GM23338 (cell line): ENCODE results near the gene NT5DC3.

Experiments used
- CTCF ChIP-seq, 2 experiments: fragments of 200-600 bp in 1 of 2; sonication (generic) in 1 of 2; conservative IDR thresholded peaks; 2 replicates each; pipeline versions ENCODE4 v1.5.1 to v1.6.1; 2016 to 2017; ENCODE audit warnings: antibody characterized with exemption in 2 of 2, low read depth in 2 of 2, mild to moderate bottlenecking in 2 of 2, moderate library complexity in 1 of 2
- EZH2 ChIP-seq: fragments of 200-600 bp; sonication (generic); IDR thresholded peaks from one replicate; pipeline ENCODE4 v1.8.0; 2017; ENCODE audit warnings: antibody characterized with exemption, mild to moderate bottlenecking, low read depth; ENCODE audit not compliant: unreplicated experiment
- EZH2phosphoT487 ChIP-seq: fragments of 200-600 bp; sonication (generic); IDR thresholded peaks from one replicate; pipeline ENCODE4 v1.8.1; 2018; ENCODE audit warnings: antibody characterized with exemption; ENCODE audit not compliant: unreplicated experiment
- REST ChIP-seq: IDR thresholded peaks from one replicate; pipeline ENCODE4 v1.6.1; 2018; ENCODE audit warnings: antibody characterized with exemption; ENCODE audit not compliant: unreplicated experiment

GRCh38 chr12:103768467-103769123, 72.4 kb downstream of the NT5DC3 start:
- no peak for TF ChIP-seq REST
- TF ChIP-seq EZH2: no peak
- peak in 1 of 2 experiments; percentile 31; a peak in 2 of 4 replicates for TF ChIP-seq CTCF (conservative IDR thresholded peaks at IDR 0.05; ENCODE audit: low read depth in 2 of 2)
- TF ChIP-seq EZH2phosphoT487: no peak
